HG03342 (cell line): ENCODE measurements around the gene UBAP2L.
"Not testable (repeated sequence)": the region's sequence is repeated elsewhere in the genome, so short reads cannot be mapped to it uniquely, and the experiment has no call there.

Experiments used
- ATAC-seq: cut with Tn5 transposase; IDR thresholded peaks from one replicate; pipeline ENCODE4 v1.9.1; 2021; ENCODE audit warnings: mild to moderate bottlenecking, moderate library complexity; ENCODE audit not compliant: unreplicated experiment

Gene UBAP2L

GRCh38 chr1:154240294-154240833, 19.6 kb downstream of the UBAP2L start:
- ATAC-seq: no peak

- ATAC-seq: no peak
These were observed 21.1 kb downstream of the UBAP2L start for GRCh38 chr1:154241703-154242351.

GRCh38 chr1:154253671-154254070, 32.9 kb downstream of the UBAP2L start:
- no peak for ATAC-seq

GRCh38 chr1:154256686-154257085, 35.9 kb downstream of the UBAP2L start:
- no peak for ATAC-seq

GRCh38 chr1:154258784-154259183, 38.0 kb downstream of the UBAP2L start:
- ATAC-seq: no peak

GRCh38 chr1:154260127-154260526, 39.4 kb downstream of the UBAP2L start:
- ATAC-seq: no peak

- no peak for ATAC-seq
These were observed 42.9 kb downstream of the UBAP2L start for GRCh38 chr1:154263465-154264332.

GRCh38 chr1:154264454-154264853, 43.7 kb downstream of the UBAP2L start:
- ATAC-seq: no peak

GRCh38 chr1:154265586-154265985, 44.8 kb downstream of the UBAP2L start:
- ATAC-seq: no peak

- ATAC-seq: no peak
These were observed 50.1 kb downstream of the UBAP2L start for GRCh38 chr1:154270833-154271232.

- peak; percentile 84 for ATAC-seq
These were observed 51.7 kb downstream of the UBAP2L start, which contains the start of gene HAX1 for GRCh38 chr1:154272217-154272998. TSS of gene HAX1 (plus strand) at chr1:154272629. CDS start at chr1:154272724, 95 bp downstream.

- no peak for ATAC-seq
These were observed 52.3 kb downstream of the UBAP2L start for GRCh38 chr1:154272999-154273563.

- ATAC-seq: no peak
These were observed 56.0 kb downstream of the UBAP2L start for GRCh38 chr1:154276797-154277196.

GRCh38 chr1:154287591-154287990, 66.8 kb downstream of the UBAP2L start:
- not testable (repeated sequence) for ATAC-seq

GRCh38 chr1:154288661-154289060, 67.9 kb downstream of the UBAP2L start:
- ATAC-seq: no peak

GRCh38 chr1:154290921-154291320, 70.2 kb downstream of the UBAP2L start:
- ATAC-seq: no peak

- ATAC-seq: no peak
These were observed 74.9 kb downstream of the UBAP2L start for GRCh38 chr1:154295408-154296235.

- ATAC-seq: no peak
These were observed 80.8 kb downstream of the UBAP2L start for GRCh38 chr1:154301582-154301981.

- ATAC-seq: peak; percentile 57
These were observed 84.0 kb downstream of the UBAP2L start for GRCh38 chr1:154304664-154305337.
